ENCODE data around the gene SPACDR. TPM values are rescaled to one million over a fixed set of nuclear protein-coding genes. Genes with fewer than 3 reads are reported as not detected.

SPACDR gene
- total RNA-seq, 2 donors from 2014 or later: 3.3 to 17.3 TPM

- Mint-ChIP-seq H3K4me3 (peak within 1 kb of the TSS; percentile 87), H3K9me3 (peaks cover 4% of the 10 kb centered on the region), H3K27me3 (no peaks in the 10 kb centered on the region), H3K4me1 (peaks cover 25% of the 10 kb centered on the region), H3K36me3 (ENCODE audit: low read depth) (peaks cover 53% of the 10 kb centered on the region), H3K27ac (peak within 1 kb of the TSS; percentile 100)
- ATAC-seq (replicated peaks): peak; percentile 57
Measured at GRCh38 chr7:100428199-100428966, 35.7 kb downstream of the SPACDR start, which contains the start of gene ZCWPW1. Gene ZCWPW1 (minus strand): TSS chr7:100428703. CDS start chr7:100420649, 8,054 bp downstream.

GRCh38 chr7:100427762-100428198 is 36.3 kb downstream of the SPACDR start:
- Mint-ChIP-seq H3K27me3 (no peaks in the 10 kb centered on the region), H3K36me3 (ENCODE audit: low read depth) (peaks cover 47% of the 10 kb centered on the region), H3K27ac (peak overlapping the region; percentile 100), H3K4me1 (peaks cover 23% of the 10 kb centered on the region), H3K9me3 (peaks cover 4% of the 10 kb centered on the region), H3K4me3 (peak overlapping the region; percentile 87)
- ATAC-seq (replicated peaks): no peak

DNA sequence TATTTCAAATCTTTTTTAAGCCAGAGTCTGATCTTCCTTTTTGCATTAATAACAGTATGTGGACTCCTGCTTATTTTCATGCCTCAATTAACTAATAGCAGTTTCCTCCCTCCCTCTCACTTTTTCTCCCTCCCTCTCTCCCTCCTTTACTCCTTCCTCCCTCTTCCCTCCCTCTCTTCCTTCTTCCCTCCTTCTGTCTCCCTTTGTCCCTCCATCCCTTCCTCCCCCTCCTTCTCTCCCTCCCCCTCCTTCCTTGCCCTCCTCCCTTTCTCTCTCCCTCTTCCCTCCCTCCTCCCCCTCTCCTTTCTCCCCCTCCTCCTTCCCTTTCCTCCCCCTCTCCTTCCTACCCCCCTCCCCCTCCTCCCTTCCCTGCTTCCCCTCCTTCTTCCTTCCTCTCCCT is 37.5 kb downstream of the SPACDR start:
- peaks cover 4% of the 10 kb centered on the region for H3K9me3 Mint-ChIP-seq
- H3K27ac Mint-ChIP-seq: no peak overlapping the region
- ATAC-seq (replicated peaks): no peak
- H3K4me1 Mint-ChIP-seq: peaks cover 10% of the 10 kb centered on the region
- H3K4me3 Mint-ChIP-seq: no peak overlapping the region
- H3K27me3 Mint-ChIP-seq: no peaks in the 10 kb centered on the region
- H3K36me3 Mint-ChIP-seq (ENCODE audit: low read depth): peaks cover 34% of the 10 kb centered on the region

DNA sequence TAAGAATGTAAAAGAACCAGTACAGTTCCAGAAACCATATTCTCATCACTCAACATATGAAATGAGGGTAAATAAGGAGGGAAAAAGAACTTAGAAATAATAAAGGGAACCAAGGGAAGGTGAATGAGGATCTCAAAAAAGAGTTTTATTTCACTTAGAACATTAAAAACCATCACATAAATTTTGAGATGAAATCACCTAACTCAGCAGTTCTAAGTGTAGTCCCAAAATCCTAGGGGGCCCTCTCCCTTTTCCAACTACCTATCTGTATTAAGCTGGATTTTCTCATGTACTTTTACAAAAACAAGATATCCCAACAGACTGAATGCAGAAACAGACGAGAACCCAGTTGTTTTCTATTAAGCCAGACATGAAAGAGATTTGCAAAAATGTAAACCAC is 38.7 kb downstream of the SPACDR start:
- peaks cover 7% of the 10 kb centered on the region for H3K4me1 Mint-ChIP-seq
- H3K36me3 Mint-ChIP-seq (ENCODE audit: low read depth): peaks cover 23% of the 10 kb centered on the region
- H3K27me3 Mint-ChIP-seq: no peaks in the 10 kb centered on the region
- H3K27ac Mint-ChIP-seq: no peak overlapping the region
- ATAC-seq (replicated peaks): no peak
- no peak overlapping the region for H3K4me3 Mint-ChIP-seq
- peaks cover 4% of the 10 kb centered on the region for H3K9me3 Mint-ChIP-seq

- peaks cover 5% of the 10 kb centered on the region for H3K36me3 Mint-ChIP-seq (ENCODE audit: low read depth)
- ATAC-seq (replicated peaks): no peak
- H3K9me3 Mint-ChIP-seq: no peaks in the 10 kb centered on the region
Measured at GRCh38 chr7:100423315-100423714, 40.7 kb downstream of the SPACDR start.

DNA sequence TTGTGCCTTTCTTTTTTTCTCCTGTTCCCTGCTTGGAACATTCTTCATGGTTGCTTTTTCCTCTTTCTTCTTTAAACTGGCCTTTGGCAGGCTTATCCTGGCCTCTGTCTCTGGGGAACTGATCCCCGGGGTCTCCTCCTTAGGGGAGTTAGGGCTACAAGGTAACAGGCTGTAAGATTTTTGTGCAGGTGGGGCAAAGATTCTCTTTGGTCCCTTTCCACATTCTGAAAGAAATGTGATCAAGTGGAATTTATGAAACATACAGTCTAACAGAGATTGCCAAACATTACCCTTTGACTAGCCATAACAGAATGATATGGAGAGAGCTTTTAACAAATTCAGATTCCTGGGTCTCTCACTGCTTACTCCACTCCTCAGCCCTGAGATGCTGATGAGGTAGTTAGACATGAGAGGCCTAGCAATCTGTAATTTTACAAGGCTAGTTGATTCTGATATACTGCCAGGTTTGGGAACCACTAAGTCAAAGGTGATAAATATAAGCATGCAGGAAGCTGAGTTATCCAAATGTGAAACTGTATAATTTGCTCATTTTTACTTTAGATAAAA is 44.3 kb downstream of the SPACDR start:
- no peak overlapping the region for H3K27ac Mint-ChIP-seq

More at GRCh38 chr7:100423315-100423714, 40.7 kb downstream of the SPACDR start:
- Mint-ChIP-seq H3K4me3 (no peak overlapping the region), H3K4me1 (no peaks in the 10 kb centered on the region), H3K27ac (no peak overlapping the region), H3K27me3 (no peaks in the 10 kb centered on the region)

GRCh38 chr7:100418930-100419659 is 45.0 kb downstream of the SPACDR start:
- Mint-ChIP-seq H3K4me1 (no peaks in the 10 kb centered on the region), H3K27me3 (no peaks in the 10 kb centered on the region), H3K27ac (no peak overlapping the region), H3K9me3 (no peaks in the 10 kb centered on the region), H3K36me3 (ENCODE audit: low read depth) (no peaks in the 10 kb centered on the region), H3K4me3 (no peak overlapping the region)
- ATAC-seq (replicated peaks): no peak

More for the DNA sequence above, 44.3 kb downstream of the SPACDR start:
- H3K4me1 Mint-ChIP-seq: no peaks in the 10 kb centered on the region
- no peaks in the 10 kb centered on the region for H3K36me3 Mint-ChIP-seq (ENCODE audit: low read depth)
- no peaks in the 10 kb centered on the region for H3K9me3 Mint-ChIP-seq
- no peaks in the 10 kb centered on the region for H3K27me3 Mint-ChIP-seq
- no peak for ATAC-seq (replicated peaks)
- no peak overlapping the region for H3K4me3 Mint-ChIP-seq

DNA sequence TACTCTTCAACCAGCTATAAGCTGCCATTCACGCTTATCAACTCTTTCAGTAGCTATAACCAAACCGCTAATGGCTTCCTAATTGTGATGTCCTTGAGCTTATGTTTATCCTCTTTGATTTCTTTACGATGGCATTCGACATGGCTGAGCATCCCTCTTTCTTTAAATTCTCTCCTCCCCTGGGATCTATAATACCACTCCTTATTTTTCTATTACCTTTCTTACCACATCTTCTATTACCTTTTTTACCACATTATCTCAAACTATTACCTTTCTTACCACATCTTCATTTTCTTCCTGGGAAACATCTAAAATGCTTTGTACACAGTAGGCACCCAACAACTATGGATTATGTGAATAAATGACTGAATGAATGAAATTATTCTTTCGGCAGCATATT is 48.6 kb downstream of the SPACDR start:
- Mint-ChIP-seq H3K9me3 (no peaks in the 10 kb centered on the region), H3K27me3 (no peaks in the 10 kb centered on the region), H3K4me3 (no peak overlapping the region), H3K4me1 (no peaks in the 10 kb centered on the region), H3K27ac (no peak overlapping the region), H3K36me3 (ENCODE audit: low read depth) (no peaks in the 10 kb centered on the region)
- ATAC-seq (replicated peaks): no peak

DNA sequence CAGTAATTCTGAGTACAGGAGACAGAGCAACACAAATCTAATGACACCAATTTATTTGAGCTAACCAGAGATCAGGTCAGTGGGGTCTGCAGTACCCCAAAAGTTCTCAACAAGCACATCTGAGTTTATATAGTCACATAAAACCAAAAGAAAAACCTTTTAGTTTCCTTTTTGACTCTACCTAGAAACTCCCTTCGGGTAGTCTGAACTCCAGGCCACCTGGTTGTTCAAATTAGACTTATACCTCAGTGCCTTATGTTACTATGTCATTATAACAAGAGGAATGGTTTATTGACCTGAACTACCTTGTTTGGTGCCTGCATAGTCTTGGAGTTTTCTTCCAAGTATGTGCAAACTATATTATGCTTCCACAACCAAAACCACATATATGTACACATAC is 50.2 kb downstream of the SPACDR start:
- Mint-ChIP-seq H3K4me3 (no peak overlapping the region), H3K27me3 (no peaks in the 10 kb centered on the region), H3K27ac (no peak overlapping the region), H3K36me3 (ENCODE audit: low read depth) (no peaks in the 10 kb centered on the region), H3K4me1 (no peaks in the 10 kb centered on the region), H3K9me3 (no peaks in the 10 kb centered on the region)
- ATAC-seq (replicated peaks): no peak

DNA sequence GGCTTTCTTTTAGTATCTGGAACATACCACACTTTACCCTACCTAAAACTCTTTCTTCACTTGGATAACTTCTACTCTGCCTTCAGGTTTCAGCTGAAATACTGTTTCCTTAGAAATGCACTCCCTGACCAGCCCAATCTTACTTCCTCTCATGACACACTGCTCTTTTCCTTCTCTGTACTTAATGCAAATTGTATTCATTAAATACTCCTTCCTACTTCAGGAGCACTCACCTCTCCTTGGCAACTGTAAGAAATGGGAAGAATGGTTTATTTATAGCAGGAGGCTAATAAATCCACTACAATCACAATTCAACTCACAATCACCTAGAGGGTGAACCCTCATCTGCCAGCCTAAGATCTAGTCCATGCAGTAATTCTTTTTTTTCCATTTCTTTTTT is 50.7 kb downstream of the SPACDR start:
- Mint-ChIP-seq H3K27ac (no peak overlapping the region), H3K9me3 (no peaks in the 10 kb centered on the region), H3K27me3 (no peaks in the 10 kb centered on the region), H3K4me1 (no peaks in the 10 kb centered on the region), H3K4me3 (no peak overlapping the region), H3K36me3 (ENCODE audit: low read depth) (no peaks in the 10 kb centered on the region)
- no peak for ATAC-seq (replicated peaks)

GRCh38 chr7:100411101-100411500 is 53.0 kb downstream of the SPACDR start:
- Mint-ChIP-seq H3K9me3 (no peaks in the 10 kb centered on the region), H3K4me3 (no peak overlapping the region), H3K27me3 (no peaks in the 10 kb centered on the region), H3K4me1 (no peaks in the 10 kb centered on the region), H3K27ac (no peak overlapping the region), H3K36me3 (ENCODE audit: low read depth) (no peaks in the 10 kb centered on the region)
- ATAC-seq (replicated peaks): no peak

DNA sequence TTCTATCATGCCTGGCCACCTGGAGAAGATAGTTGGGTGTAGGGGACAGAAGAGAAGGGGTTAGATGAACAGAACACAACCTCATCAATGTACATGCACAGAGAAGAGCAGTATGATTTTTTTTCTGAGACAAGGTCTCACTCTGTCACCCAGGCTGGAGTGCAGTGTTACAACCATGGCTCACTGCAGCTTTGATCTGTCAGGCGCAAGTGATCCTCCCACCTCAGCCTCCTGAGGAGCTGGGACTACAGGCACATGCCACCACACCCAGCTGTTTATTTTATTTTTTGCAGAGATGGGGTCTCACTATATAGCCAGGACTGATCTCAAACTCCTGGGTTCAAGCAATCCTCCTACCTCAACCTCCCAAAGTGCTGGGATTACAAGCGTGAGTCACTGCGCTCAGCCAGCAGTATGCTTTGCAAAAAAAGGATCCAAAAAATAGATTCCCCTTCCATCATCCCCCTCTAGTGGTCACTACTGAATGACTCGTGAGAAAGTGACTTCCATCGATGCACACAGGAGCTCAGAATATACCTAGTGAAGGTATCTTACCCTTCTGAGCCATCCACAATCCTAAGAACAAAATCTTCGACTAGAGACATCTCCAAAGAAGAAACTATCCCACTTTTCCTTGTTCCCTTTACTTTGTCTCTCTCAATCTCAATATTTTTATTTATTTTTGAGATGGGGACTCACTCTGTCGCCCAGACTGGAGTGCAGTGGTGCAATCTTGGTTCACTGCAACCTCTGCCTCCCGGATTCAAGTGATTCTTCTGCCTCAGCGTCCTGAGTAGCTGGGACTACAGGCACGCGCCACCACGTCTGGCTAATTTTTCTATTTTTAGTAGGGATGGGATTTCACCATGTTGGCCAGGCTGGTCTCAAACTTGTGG is 56.5 kb downstream of the SPACDR start:
- Mint-ChIP-seq H3K4me3 (no peak overlapping the region), H3K4me1 (no peaks in the 10 kb centered on the region), H3K9me3 (no peaks in the 10 kb centered on the region), H3K27me3 (no peaks in the 10 kb centered on the region), H3K36me3 (ENCODE audit: low read depth) (no peaks in the 10 kb centered on the region), H3K27ac (no peak overlapping the region)
- ATAC-seq (replicated peaks): peak; percentile 80

DNA sequence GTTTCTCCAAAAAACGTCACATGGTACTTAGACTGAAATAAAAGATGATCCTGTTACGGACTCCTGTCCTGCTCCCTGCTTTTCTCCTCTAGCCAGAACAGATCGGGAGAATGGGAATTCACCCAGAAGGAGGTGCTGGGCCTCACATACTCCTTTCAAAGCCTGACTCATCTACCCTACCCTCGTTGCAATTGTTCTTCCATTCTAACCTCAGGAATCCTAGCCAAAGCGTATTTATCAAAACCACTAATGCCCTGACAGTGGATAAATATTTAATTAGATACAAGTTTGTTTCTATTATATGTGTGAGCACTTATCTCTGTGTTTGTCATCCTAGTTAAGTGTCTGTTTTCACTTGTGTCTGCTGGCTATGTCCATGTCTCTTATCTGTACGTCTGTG is 57.3 kb downstream of the SPACDR start:
- Mint-ChIP-seq H3K27ac (no peak overlapping the region), H3K36me3 (ENCODE audit: low read depth) (no peaks in the 10 kb centered on the region)

More for the DNA sequence above, 57.3 kb downstream of the SPACDR start:
- no peak for ATAC-seq (replicated peaks)
- Mint-ChIP-seq H3K4me1 (no peaks in the 10 kb centered on the region), H3K4me3 (no peak overlapping the region), H3K27me3 (no peaks in the 10 kb centered on the region), H3K9me3 (no peaks in the 10 kb centered on the region)

Data from activated T-helper 17 cell treated with anti-CD3 and anti-CD28 coated beads, Interleukin-2, amount 50 U/mL, for 72 hours (primary cell).